GM19328 (cell line): Measurements from ENCODE around the gene SDCCAG8.
"Not testable (repeated sequence)": the region's sequence is repeated elsewhere in the genome, so short reads cannot be mapped to it uniquely, and the experiment has no call there.

Experiments
- ATAC-seq: cut with Tn5 transposase; IDR thresholded peaks from one replicate; pipeline ENCODE4 v1.9.1; 2021; ENCODE audit warnings: mild to moderate bottlenecking, moderate library complexity; ENCODE audit not compliant: unreplicated experiment

SDCCAG8 gene

DNA sequence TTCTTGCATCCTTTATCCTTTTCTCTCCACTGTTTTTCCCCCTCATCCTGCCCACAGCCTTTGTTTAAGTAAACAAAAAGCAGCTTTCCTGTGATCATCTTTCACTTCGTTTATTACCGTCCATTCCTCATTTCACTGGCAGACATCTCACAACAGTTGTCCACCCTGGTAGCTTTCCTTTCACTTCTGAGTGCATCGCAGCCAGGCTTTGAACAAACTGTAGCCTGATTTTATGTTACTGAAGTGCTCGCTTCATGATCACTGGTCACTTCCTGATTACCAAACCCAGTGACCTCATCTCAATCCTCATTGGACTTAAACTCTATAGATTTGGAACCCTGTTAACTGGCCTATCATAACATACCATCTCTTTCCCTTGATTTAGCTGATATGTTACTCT lies 67.7 kb downstream of the SDCCAG8 start:
- ATAC-seq: no peak

DNA sequence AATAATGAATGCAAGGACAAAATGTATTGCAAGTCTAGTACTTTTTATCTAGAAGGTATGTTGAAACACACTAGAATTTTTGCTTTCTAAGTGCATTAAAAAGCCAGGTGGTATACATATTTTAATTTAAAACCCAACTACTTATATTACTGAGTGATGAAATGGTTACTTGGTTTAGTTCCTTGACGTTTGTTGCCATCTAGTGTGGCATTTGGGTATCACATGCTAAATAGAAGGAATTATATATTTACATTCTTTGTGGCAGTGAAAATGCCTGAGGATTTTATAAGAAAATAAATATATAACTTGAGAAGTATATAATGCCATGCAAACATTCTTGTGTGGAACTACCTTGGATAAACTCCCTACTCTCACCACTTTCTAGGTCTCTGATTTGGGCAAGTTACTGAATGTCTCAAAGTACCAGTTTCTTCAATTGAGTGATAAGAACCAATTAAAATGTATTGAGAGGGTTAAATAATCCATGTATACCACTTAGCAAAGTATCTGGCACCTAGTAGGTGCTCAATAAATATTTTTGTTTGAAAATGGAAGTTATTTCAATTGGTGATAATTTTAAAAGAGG lies 69.6 kb downstream of the SDCCAG8 start:
- ATAC-seq: no peak

GRCh38 chr1:243332440-243332839 lies 76.6 kb downstream of the SDCCAG8 start:
- ATAC-seq: no peak

- ATAC-seq: no peak
Measured at GRCh38 chr1:243335292-243335691, 79.5 kb downstream of the SDCCAG8 start.

DNA sequence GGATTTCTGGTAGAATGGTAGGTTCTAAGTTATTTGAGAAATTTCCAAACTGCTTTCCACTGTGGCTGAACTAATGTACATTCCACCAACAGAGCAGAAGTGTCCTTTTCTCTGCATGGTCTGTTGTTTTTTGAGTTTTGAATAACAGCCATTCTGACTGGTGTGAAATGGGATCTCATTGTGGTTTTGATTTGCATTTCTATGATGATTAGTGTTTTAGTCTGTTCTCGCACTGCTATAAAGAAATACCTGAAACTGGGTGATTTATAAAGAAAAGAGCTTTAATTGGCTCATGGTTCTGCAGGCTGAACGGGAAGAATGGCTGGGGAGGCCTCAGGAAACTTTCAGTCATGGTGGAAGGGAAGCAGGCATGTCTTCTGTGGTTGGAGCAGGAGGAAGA lies 80.3 kb downstream of the SDCCAG8 start:
- no peak for ATAC-seq

- ATAC-seq: not testable (repeated sequence)
Measured at GRCh38 chr1:243338848-243339247, 83.0 kb downstream of the SDCCAG8 start.

- no peak for ATAC-seq
Measured at GRCh38 chr1:243341074-243341473, 85.2 kb downstream of the SDCCAG8 start.

- ATAC-seq: no peak
Measured at GRCh38 chr1:243343970-243344937, 88.4 kb downstream of the SDCCAG8 start.

DNA sequence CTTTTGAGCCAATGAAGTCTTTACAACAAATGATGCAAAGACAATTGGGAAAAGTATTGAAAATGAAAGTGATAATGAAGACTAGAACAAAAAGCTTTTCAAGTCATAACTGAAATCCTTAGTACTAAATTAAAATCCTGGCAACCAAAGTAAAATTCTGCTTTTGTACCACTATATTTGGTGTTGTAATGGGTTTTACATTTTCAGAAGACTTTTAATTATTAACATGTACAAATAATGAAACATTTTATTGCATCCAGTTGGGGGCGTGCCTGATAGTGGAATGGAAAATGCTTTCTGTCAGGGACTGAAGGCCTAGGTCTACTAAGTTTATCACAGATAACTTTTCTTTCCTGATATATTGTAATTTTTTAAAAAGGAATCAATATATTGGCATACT lies 89.4 kb downstream of the SDCCAG8 start:
- ATAC-seq: no peak

- no peak for ATAC-seq
Measured at GRCh38 chr1:243346016-243346415, 90.2 kb downstream of the SDCCAG8 start.

GRCh38 chr1:243346468-243346867 lies 90.6 kb downstream of the SDCCAG8 start:
- ATAC-seq: no peak

- no peak for ATAC-seq
Measured at GRCh38 chr1:243348331-243348730, 92.5 kb downstream of the SDCCAG8 start.

GRCh38 chr1:243349128-243349527 lies 93.3 kb downstream of the SDCCAG8 start:
- no peak for ATAC-seq

GRCh38 chr1:243351337-243351736 lies 95.5 kb downstream of the SDCCAG8 start:
- ATAC-seq: no peak

GRCh38 chr1:243354511-243355153 lies 98.8 kb downstream of the SDCCAG8 start:
- ATAC-seq: no peak

GRCh38 chr1:243363832-243364231 lies 108.0 kb downstream of the SDCCAG8 start:
- no peak for ATAC-seq

DNA sequence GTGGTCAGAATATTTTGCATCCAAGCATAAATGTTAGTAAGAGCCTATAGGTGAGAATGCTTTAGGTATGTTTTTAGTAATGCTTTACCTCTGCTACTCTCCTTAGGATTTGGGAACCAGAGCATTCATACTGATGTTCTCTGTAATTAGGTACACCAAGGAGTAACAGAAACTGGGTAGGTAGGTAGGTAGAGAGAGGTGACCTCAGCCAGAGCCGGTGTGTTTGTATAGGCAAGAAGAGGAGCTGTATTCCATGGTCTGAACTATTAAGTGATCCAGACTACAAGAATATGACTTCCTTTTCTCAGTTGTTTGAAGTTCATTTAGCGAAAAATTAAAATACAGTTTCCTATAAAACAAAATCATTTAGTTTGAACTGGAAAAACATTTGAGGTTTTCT lies 108.5 kb downstream of the SDCCAG8 start:
- no peak for ATAC-seq

DNA sequence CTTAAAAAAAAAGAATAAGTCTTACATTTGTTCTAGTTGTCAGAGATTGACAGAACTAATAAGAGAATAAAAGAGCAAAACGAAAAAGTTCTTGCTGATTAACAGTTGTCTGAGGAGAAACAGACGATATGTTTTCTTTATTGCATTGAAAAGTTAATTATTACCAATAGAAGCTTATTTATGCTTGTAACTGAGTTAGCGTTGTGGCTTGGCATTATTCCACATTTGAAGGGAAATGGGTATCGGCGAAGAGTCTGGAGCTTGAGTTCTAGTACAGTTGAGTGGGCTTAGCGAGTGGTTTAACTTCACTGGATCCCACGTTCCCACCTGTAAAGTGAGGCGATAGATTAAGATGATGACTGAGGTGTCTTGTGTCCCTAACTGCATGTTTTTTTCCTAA lies 109.0 kb downstream of the SDCCAG8 start:
- ATAC-seq: no peak

DNA sequence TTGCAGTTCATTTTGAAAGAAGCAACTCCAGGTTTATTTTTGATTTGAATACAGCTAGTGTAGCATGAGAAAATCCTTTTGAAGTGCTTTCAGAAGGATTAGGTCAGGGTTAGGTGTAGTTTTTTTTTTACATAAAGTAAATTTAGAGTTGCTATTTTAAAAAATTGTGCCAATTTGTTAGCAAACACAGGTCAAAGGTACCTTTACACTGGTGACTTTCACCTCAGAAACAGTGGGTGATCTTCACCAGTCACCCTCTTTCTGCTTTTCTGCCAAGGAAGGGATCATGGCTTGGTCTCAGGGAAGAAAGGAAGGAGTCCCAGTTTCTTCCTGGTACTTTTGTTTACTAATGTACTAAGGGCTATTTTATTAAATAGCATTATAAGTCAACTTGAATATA lies 111.5 kb downstream of the SDCCAG8 start:
- ATAC-seq: no peak

GRCh38 chr1:243374412-243374811 lies 118.6 kb downstream of the SDCCAG8 start:
- no peak for ATAC-seq

DNA sequence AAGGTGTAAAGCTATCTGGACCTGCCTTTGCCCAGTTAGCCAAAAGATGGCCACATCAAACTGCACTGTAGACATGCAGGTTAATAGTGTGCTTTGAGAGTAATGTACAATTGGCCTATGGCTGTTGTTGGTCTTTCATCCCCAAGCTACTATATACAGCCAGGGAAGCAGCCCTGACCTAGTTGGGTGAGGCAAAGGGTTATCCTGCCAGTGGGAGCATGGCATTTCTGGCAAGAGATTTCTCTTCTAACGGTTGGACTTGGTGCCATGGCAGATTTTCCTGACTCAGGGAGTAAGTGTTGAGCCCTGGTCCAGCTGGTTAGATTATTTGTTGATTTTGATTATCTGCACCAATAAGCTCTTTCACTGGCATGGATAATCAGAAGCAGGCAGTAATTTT lies 119.8 kb downstream of the SDCCAG8 start:
- no peak for ATAC-seq

GRCh38 chr1:243378669-243379068 lies 122.8 kb downstream of the SDCCAG8 start:
- no peak for ATAC-seq
